GM12878 (cell line): Measurements from ENCODE around the gene EPS8. TPM values are rescaled to one million over a fixed set of nuclear protein-coding genes. Genes with fewer than 3 reads are reported as not detected.

Experiments
- ATAC-seq: fragments of 200-7000 bp; cut with Tn5 transposase; 3 replicates; pipeline ENCODE4 v1.9.1; 2020; ENCODE audit warnings: mild to moderate bottlenecking, moderate library complexity
- BruUV-seq: library from RNA; stranded (reverse); fragments of 400-500 nt; replicated peaks from 2 replicates; lab custom pipeline; 2021; lab: Mats Ljungman, UMichigan
- CTCF ChIA-PET: fragments of 300-600 bp; sonication (Branson Sonifier 250); formaldehyde crosslinking; extraction: SDS; loops from one replicate; lab custom pipeline; 2021; ENCODE audit warnings: inconsistent platforms; lab: Yijun Ruan, JAX
- POLR2A ChIA-PET: fragments of 350-600 bp; formaldehyde crosslinking; extraction: SDS; loops from one replicate; lab custom pipeline; 2021; ENCODE audit warnings: inconsistent platforms; lab: Charles Lee
- RAD21 ChIA-PET: fragments of 300-600 bp; sonication (Branson Sonifier 250); formaldehyde crosslinking; loops from one replicate; lab custom pipeline; 2023; ENCODE audit warnings: antibody characterized with exemption; ENCODE audit not compliant: unreplicated experiment; lab: Charles Lee
- SMC1A ChIA-PET: fragments of 300-600 bp; sonication (Branson Sonifier 250); formaldehyde crosslinking; loops from one replicate; lab custom pipeline; 2023; ENCODE audit not compliant: unreplicated experiment, uncharacterized antibody; lab: Charles Lee
- DNase-seq: peaks from one replicate; pipeline ENCODE4 v3.0.0-alpha.2; 2011; ENCODE audit warnings: low read depth, low spot score
- FAIRE-seq: peaks from 3 replicates; lab custom pipeline; 2011; peaks lifted over from hg19 to GRCh38; lab: Jason Lieb, UNC
- H2AFZ ChIP-seq: 2 replicates; pipeline ENCODE4 v1.6.0; 2011; ENCODE audit warnings: low read depth, low read length, control low read depth; ENCODE audit not compliant: control insufficient read depth
- H3K27ac ChIP-seq: 2 replicates; pipeline ENCODE4 v1.5.1; 2011; ENCODE audit warnings: control low read depth; ENCODE audit not compliant: control insufficient read depth, insufficient read depth
- H3K27me3 ChIP-seq, 2 experiments: replicated peaks in 1 of 2; 2 replicates each; pipeline versions ENCODE4 v1.6.0 to v1.6.1; 2011; ENCODE audit warnings: low read length in 1 of 2; ENCODE audit not compliant: control insufficient read depth in 2 of 2, insufficient read depth in 2 of 2
- H3K36me3 ChIP-seq, 2 experiments: 2 replicates each; pipeline ENCODE4 v1.5.1; 2011; ENCODE audit warnings: low read length in 1 of 2; ENCODE audit not compliant: control insufficient read depth in 2 of 2, insufficient read depth in 2 of 2
- H3K4me1 ChIP-seq: 2 replicates; pipeline ENCODE4 v1.6.1; 2011; ENCODE audit warnings: mild to moderate bottlenecking, low read length, moderate library complexity, mixed read lengths; ENCODE audit not compliant: control insufficient read depth, insufficient read depth
- H3K4me2 ChIP-seq: 2 replicates; pipeline ENCODE4 v1.6.0; 2011; ENCODE audit warnings: control low read depth; ENCODE audit not compliant: control insufficient read depth, insufficient read depth
- H3K4me3 ChIP-seq: fragments of 200-600 bp; sonication (generic); 2 replicates; pipeline ENCODE4 v1.5.1; 2016
- H3K79me2 ChIP-seq: 2 replicates; pipeline ENCODE4 v1.6.0; 2011; ENCODE audit warnings: low read length; ENCODE audit not compliant: control insufficient read depth, insufficient read depth
- H3K9ac ChIP-seq: 2 replicates; pipeline ENCODE4 v1.8.0; 2011; ENCODE audit warnings: low read length, control low read depth, mixed read lengths; ENCODE audit not compliant: control insufficient read depth, insufficient read depth
- H3K9me3 ChIP-seq: replicated peaks from 3 replicates; pipeline ENCODE4 v1.5.1; 2011; ENCODE audit warnings: mild to moderate bottlenecking, low read length; ENCODE audit not compliant: control insufficient read depth, insufficient read depth
- H4K20me1 ChIP-seq: 2 replicates; pipeline ENCODE4 v1.6.0; 2011; ENCODE audit not compliant: control insufficient read depth, insufficient read depth
- ASH2L ChIP-seq: fragments of 300-600, 200-600 bp; sonication (generic); IDR thresholded peaks from 2 replicates; pipeline ENCODE4 v1.6.1; 2017; ENCODE audit warnings: low read depth, mild to moderate bottlenecking, borderline replicate concordance
- BHLHE40 ChIP-seq, 2 experiments: fragments of 450-650 bp in 1 of 2; IDR thresholded peaks; 2 replicates each; pipeline ENCODE4 v1.6.1; 2011 to 2017; ENCODE audit warnings: low read depth in 2 of 2, borderline replicate concordance in 1 of 2, improper control_type of control experiment in 1 of 2, low read length in 1 of 2, mild to moderate bottlenecking in 1 of 2
- BRCA1 ChIP-seq: IDR thresholded peaks from 2 replicates; pipeline ENCODE4 v1.6.1; 2011; ENCODE audit warnings: low read depth, low read length, improper control_type of control experiment
- MTA2 ChIP-seq: fragments of 450-650 bp; IDR thresholded peaks from 2 replicates; pipeline ENCODE4 v1.6.1; 2016; ENCODE audit warnings: low read depth, mild to moderate bottlenecking, moderate library complexity
- MXI1 ChIP-seq: fragments of 150-350 bp; IDR thresholded peaks from 2 replicates; pipeline ENCODE4 v1.6.1; 2011; ENCODE audit warnings: low read depth, mild to moderate bottlenecking, inconsistent platforms, low read length, improper control_type of control experiment
- RAD21 ChIP-seq: IDR thresholded peaks from 2 replicates; pipeline ENCODE4 v1.6.1; 2011; ENCODE audit warnings: mild to moderate bottlenecking, low read depth, low read length, moderate library complexity; ENCODE audit not compliant: insufficient read depth
- YBX1 ChIP-seq: fragments of 450-650 bp; IDR thresholded peaks from 2 replicates; pipeline ENCODE4 v1.6.1; 2016; ENCODE audit warnings: antibody characterized with exemption
- WGBS: methylation state at CpG from one replicate; pipeline ENCODE4 v1.1.6; 2016; ENCODE audit warnings: low lambda C conversion rate; ENCODE audit not compliant: insufficient replicate concordance, insufficient coverage; ENCODE audit errors: missing lambda C conversion rate; 5-methylcytosine and 5-hydroxymethylcytosine counted together
- in situ Hi-C: fragments of 300-500 bp; cut with MboI; formaldehyde crosslinking; loops from 9 replicates; pipeline ENCODE4 v1.14.3; 2018; ENCODE audit warnings: mixed read lengths
- intact Hi-C: fragments of 100-400 bp; cut with micrococcal nuclease; formaldehyde crosslinking; loops from one replicate; pipeline ENCODE4 v1.14.2; 2022; ENCODE audit not compliant: unreplicated experiment
- polyA plus RNA-seq, 11 experiments: library from polyadenylated mRNA; depleted of rRNA in 4 of 11; unstranded in 6 of 11; stranded (reverse) in 5 of 11; fragments of >200 nt; fragmentation: Nextera tagmentation in 4 of 11; fragmentation: Illumina TruSeq in 1 of 11; extraction: Ambion mirVana in 4 of 11; extraction: Trizol in 1 of 11; gene quantifications; 1 replicate in 1 of 11; 2 replicates in 10 of 11; pipeline versions ENCODE4 v1.2.1 to v1.2.3, GENCODE V29; 2011 to 2016; ENCODE audit warnings: inconsistent platforms in 2 of 11, missing spikeins in 2 of 11, low read depth in 1 of 11
- total RNA-seq, 4 experiments: library from RNA; depleted of rRNA in 3 of 4; stranded (reverse); fragments of >200 nt in 3 of 4; fragmentation: Illumina TruSeq in 1 of 4; extraction: Trizol in 1 of 4; gene quantifications; 2 replicates each; pipeline versions ENCODE4 v1.2.1 to v1.2.3, GENCODE V29; 2013 to 2021
- TF ChIP-seq, protein P1 (sequence below): fragments of 450-650 bp; IDR thresholded peaks from 2 replicates; pipeline ENCODE4 v1.6.1; 2017; ENCODE audit warnings: mild to moderate bottlenecking
- TF ChIP-seq, protein P2 (sequence below): fragments of 450-650 bp; IDR thresholded peaks from 2 replicates; pipeline ENCODE4 v1.6.1; 2016; ENCODE audit warnings: mild to moderate bottlenecking, moderate library complexity, borderline replicate concordance

The EPS8 gene
- total and polyA plus RNA-seq, 10 of the 15 experiments (the other 5 are each of a cell fraction or from before 2014, with no cell fraction given), result 1.3 to 127 (median 3.4) TPM

DNA sequence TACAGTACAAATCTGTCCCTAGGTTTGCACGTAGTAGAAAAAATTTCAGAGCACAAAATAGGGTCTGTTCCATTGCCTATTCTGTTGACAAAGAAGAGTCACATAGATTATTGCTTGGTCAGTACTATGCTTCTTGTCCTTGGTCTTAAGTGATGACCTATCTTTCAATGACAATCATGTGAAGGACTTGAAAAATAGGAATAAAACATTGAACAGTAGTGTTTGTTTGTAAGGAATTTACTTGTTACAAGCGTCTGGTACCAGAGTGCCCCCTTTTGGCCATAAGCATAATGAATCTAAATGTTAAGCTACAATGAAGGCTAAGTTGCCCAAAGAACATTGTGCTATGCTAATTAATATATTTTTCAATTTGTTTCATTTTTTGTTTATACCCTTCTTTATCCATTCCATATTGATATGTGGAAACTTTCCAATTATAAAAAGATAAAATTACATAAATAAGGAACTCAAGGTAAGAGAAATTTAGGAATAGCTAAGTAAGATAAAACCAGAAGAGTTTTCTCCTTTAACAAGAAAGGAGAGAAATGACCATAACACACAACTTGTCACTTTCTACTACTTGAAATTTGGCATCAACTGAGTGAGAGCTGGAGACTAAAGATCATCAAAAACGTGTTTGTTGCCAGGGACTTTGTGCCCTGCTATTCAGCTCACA lies 204.7 kb downstream of the EPS8 start (continued):
- no peak for TF ChIP-seq ASH2L
- TF ChIP-seq YBX1, result no peak
- no peak for TF ChIP-seq BRCA1
- TF ChIP-seq, all 136 proteins: peak for 5

DNA sequence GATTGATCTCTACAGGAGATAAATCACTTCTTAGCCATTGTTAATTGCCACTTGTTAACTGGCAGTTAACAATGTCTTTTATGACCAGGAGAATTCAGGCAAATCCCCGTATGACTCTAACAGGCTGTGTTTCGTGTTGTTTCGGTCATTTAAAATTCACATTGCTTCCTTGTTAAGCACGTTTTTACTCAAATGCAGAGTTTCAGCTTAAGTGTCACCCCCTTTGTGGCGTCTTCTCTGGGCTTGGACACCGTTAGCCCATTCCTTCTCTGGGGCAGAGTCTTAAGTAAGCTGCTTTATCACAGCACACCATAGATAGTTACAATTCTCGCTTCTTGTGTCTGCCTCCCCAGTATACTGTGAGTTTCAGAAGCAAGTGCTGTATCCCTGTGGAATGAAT lies 205.4 kb downstream of the EPS8 start:
- DNase-seq (no peak), ATAC-seq (peak; percentile 67), FAIRE-seq (peak; percentile 41)
- SMC1A ChIA-PET, result interaction anchor here (0.6 to 14.2 kb wide), 27 partner anchors 8 to 327 kb away, joined by 3 to 853 read pairs (median 5); partner anchors contain the start of gene DERA
- Histone ChIP-seq H4K20me1 (no peaks in the 10 kb centered on the region), H2AFZ (no peak overlapping the region), H3K4me2 (no peak overlapping the region), H3K9ac (no peak overlapping the region), H3K9me3 (no peaks in the 10 kb centered on the region; the same call in 2 of the 3 replicates), H3K4me3 (no peak overlapping the region), H3K4me1 (no peaks in the 10 kb centered on the region), H3K79me2 (no peaks in the 10 kb centered on the region), H3K27ac (no peak overlapping the region), H3K36me3 (no peaks in the 10 kb centered on the region), H3K27me3 (0 out of 4 replicates have a peak, but pooled peaks cover 0 to 1% of the 10 kb centered on the region in 2 experiments)
- POLR2A ChIA-PET, result interaction anchor here (0.7 to 1.6 kb wide), 3 partner anchors 51 to 150 kb away, joined by 3 to 10 read pairs (median 6); no protein-coding TSS in a partner anchor
- CTCF ChIA-PET, result interaction anchor here (0.7 to 19.0 kb wide), 37 partner anchors 9 to 327 kb away, joined by 3 to 1078 read pairs (median 5); partner anchors contain the start of gene DERA
- no TSS peak for BruUV-seq
- in situ Hi-C loops, result no loop called here
- WGBS, result 3% methylated on average over 6 of the region's 7 CpGs
- 0 out of 2 replicates have a peak, but pooled peaks have one; percentile 5 for TF ChIP-seq MXI1
- TF ChIP-seq, protein P1, sequence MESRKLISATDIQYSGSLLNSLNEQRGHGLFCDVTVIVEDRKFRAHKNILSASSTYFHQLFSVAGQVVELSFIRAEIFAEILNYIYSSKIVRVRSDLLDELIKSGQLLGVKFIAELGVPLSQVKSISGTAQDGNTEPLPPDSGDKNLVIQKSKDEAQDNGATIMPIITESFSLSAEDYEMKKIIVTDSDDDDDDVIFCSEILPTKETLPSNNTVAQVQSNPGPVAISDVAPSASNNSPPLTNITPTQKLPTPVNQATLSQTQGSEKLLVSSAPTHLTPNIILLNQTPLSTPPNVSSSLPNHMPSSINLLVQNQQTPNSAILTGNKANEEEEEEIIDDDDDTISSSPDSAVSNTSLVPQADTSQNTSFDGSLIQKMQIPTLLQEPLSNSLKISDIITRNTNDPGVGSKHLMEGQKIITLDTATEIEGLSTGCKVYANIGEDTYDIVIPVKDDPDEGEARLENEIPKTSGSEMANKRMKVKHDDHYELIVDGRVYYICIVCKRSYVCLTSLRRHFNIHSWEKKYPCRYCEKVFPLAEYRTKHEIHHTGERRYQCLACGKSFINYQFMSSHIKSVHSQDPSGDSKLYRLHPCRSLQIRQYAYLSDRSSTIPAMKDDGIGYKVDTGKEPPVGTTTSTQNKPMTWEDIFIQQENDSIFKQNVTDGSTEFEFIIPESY, result no peak
- peak; percentile 71 for TF ChIP-seq MTA2
- no peak for TF ChIP-seq RAD21
- TF ChIP-seq BHLHE40 (IDR thresholded peaks at IDR 0.05; ENCODE audit: borderline replicate concordance in 1 of 2, low read depth in 2 of 2, low read length in 1 of 2), result peak; percentile 45 to 64; a peak in 2 of 4 replicates
- TF ChIP-seq, protein P2, sequence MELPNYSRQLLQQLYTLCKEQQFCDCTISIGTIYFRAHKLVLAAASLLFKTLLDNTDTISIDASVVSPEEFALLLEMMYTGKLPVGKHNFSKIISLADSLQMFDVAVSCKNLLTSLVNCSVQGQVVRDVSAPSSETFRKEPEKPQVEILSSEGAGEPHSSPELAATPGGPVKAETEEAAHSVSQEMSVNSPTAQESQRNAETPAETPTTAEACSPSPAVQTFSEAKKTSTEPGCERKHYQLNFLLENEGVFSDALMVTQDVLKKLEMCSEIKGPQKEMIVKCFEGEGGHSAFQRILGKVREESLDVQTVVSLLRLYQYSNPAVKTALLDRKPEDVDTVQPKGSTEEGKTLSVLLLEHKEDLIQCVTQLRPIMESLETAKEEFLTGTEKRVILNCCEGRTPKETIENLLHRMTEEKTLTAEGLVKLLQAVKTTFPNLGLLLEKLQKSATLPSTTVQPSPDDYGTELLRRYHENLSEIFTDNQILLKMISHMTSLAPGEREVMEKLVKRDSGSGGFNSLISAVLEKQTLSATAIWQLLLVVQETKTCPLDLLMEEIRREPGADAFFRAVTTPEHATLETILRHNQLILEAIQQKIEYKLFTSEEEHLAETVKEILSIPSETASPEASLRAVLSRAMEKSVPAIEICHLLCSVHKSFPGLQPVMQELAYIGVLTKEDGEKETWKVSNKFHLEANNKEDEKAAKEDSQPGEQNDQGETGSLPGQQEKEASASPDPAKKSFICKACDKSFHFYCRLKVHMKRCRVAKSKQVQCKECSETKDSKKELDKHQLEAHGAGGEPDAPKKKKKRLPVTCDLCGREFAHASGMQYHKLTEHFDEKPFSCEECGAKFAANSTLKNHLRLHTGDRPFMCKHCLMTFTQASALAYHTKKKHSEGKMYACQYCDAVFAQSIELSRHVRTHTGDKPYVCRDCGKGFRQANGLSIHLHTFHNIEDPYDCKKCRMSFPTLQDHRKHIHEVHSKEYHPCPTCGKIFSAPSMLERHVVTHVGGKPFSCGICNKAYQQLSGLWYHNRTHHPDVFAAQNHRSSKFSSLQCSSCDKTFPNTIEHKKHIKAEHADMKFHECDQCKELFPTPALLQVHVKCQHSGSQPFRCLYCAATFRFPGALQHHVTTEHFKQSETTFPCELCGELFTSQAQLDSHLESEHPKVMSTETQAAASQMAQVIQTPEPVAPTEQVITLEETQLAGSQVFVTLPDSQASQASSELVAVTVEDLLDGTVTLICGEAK, result no peak
- RAD21 ChIA-PET, result interaction anchor here (1.0 to 13.2 kb wide), 19 partner anchors 9 to 860 kb away, joined by 3 to 609 read pairs (median 6); no protein-coding TSS in a partner anchor
- intact Hi-C loops, result loop anchor here (1.0 to 2.0 kb wide), 2 partner anchors 52 to 307 kb away; no protein-coding TSS in a partner anchor
